Measurements from ENCODE around the gene MBNL2. TPM values are rescaled to one million over a fixed set of nuclear protein-coding genes. Genes with fewer than 3 reads are reported as not detected.

Gene MBNL2
- polyA plus RNA-seq, 1 experiment: 27.4 TPM

DNA sequence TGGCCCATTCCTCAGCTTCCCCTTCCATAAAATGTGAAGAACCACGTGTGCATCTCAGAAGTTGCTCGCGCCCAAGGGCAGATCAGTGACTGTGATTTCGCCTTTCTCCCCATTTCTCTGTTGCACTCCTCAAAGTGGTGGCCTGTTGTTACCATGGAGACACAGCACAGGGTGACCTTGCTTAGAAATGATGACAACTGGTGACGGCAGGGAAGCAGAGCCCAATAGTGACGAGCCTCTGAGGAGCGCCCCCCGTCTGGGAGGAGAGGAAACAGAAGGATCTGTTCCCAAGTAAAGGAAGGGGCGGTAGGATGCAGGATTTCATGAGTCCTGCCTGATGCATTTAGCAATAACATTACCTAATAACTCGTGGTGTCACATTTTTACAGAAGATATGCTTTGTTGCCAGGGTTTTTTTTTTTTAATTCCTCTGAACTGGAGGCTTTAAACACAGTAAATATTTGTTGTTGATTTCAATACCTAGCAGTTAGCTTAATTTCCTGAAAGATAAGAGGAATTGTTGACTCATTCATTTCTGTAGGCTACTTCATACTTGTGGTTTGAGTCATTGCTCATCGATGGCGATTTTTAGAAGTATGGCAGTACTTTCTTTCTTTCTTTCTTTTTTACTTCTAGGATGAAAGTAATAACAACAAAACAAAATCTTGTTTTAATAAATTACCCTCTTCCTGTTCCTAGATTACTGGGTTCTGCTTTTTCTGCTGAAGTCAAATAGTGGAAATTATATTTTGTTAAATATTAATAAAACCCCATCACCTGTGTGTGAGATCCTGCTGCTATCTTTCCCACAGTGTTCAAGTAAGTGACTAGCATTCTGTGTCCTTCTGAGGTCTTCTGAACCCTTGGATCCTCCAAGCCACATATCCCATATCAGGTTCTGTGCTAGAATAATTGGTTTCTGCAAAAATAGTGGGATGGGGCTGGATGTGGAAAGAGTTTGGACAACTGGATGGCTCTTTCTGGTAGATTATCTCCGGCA lies 36.0 kb downstream of the MBNL2 start:
- Histone ChIP-seq H3K4me3 (ENCODE audit: low read depth, low read length) (no peak overlapping the region), H3K36me3 (ENCODE audit: control insufficient read depth, insufficient read depth, low read length) (peaks cover 4% of the 10 kb centered on the region), H3K27me3 (ENCODE audit: control insufficient read depth, insufficient read depth, low read length) (no peaks in the 10 kb centered on the region)
- ChIA-PET POLR2A (interaction anchor here (0.6 kb wide), 1 partner anchor 111 kb away, joined by 3 read pairs; no protein-coding TSS in a partner anchor), CTCF (interaction anchor here (1.0 kb wide), 1 partner anchor 9 kb away, joined by 3 read pairs; no protein-coding TSS in a partner anchor)
- peak; percentile 68 for DNase-seq (ENCODE audit: low read depth)
- TF ChIP-seq CTCF (IDR thresholded peaks at IDR 0.05; ENCODE audit: insufficient read depth, low read depth, low read length): peak; percentile 34

DNA sequence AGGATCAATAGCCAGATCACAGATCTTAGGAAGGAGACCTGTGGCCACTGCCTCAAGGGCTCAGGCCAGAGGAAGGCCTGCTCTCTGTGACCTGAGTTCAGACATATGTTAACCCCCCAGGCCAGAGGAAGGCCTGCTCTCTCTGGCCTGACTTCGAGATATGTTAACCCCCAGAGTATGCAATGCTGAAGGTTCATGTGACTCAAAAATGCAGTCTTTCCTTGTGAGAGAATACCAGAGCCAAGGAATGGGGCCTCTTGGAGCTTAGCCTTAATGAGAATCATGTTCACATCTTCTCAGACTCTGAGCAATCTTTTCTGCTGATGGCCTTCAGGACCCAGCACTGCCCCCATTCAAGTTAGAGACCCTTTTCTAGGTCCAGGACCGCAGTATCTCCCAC lies 36.7 kb downstream of the MBNL2 start:
- no peak for TF ChIP-seq CTCF (IDR thresholded peaks at IDR 0.05; ENCODE audit: insufficient read depth, low read depth, low read length)

GRCh38 chr13:97259410-97259797 lies 37.3 kb downstream of the MBNL2 start:
- DNase-seq (ENCODE audit: low read depth): no peak
- H3K27me3 ChIP-seq (ENCODE audit: control insufficient read depth, insufficient read depth, low read length): no peaks in the 10 kb centered on the region
- H3K4me3 ChIP-seq (ENCODE audit: low read depth, low read length): no peak overlapping the region
- POLR2A ChIA-PET: interaction anchor here (0.6 kb wide), 1 partner anchor 10 kb away, joined by 3 read pairs; no protein-coding TSS in a partner anchor
- peaks cover 4% of the 10 kb centered on the region for H3K36me3 ChIP-seq (ENCODE audit: control insufficient read depth, insufficient read depth, low read length)
- CTCF ChIA-PET: interaction anchor here (1.4 to 1.7 kb wide), 2 partner anchors 10 to 37 kb away, joined by 4 to 7 read pairs; partner anchors contain the start of gene MBNL2
- no peak for TF ChIP-seq CTCF (IDR thresholded peaks at IDR 0.05; ENCODE audit: insufficient read depth, low read depth, low read length)

More for the DNA sequence above, 36.7 kb downstream of the MBNL2 start:
- Histone ChIP-seq H3K27me3 (ENCODE audit: control insufficient read depth, insufficient read depth, low read length) (no peaks in the 10 kb centered on the region), H3K4me3 (ENCODE audit: low read depth, low read length) (no peak overlapping the region), H3K36me3 (ENCODE audit: control insufficient read depth, insufficient read depth, low read length) (peaks cover 4% of the 10 kb centered on the region)
- POLR2A ChIA-PET: interaction anchor here (0.6 kb wide), 1 partner anchor 10 kb away, joined by 3 read pairs; no protein-coding TSS in a partner anchor
- no peak for DNase-seq (ENCODE audit: low read depth)
- CTCF ChIA-PET: interaction anchor here (1.7 kb wide), 1 partner anchor 10 kb away, joined by 7 read pairs; no protein-coding TSS in a partner anchor

DNA sequence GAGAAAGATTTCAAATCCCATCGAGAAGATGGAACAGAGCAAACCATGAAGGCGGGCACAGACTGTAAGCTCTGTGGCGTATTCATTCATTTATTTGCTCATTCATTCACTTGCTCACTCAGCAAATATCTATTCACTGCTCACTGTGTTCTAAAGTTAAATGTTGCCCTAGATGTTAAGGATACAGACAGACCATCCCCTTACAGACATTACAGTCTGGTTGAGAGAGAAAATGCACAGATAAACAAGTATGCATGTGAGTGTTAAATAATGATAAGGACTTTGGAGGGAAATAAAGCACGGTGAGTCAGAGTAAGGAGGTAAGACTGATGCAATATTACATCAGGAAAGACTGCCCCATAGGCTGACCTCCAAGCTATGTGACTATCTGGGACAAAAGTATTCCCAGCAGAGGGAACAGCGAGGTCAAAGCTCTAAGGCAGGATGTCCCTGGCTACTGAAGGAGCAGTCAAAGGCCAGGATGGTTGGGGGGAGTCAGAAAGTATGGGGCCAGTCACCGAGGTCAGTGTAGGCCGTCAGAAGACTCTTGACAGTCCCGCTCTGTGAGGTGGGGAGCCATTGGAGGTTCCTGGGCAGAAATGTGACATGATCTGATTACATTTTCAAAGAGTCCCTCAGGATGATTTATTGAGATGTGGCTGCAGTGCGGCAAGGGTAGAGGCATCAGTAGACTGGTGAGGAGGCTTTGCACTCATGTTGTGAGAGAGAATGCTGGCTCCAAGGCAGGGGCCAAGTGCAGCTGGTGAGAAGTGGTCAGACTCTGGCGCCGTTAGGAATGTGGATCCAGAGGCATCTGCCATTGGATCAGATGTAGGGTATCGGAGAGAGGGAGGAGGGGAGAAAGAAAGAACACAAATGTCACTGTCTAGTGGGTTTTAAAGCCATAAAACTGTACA lies 37.9 kb downstream of the MBNL2 start:
- ChIA-PET CTCF (interaction anchor here (1.4 to 1.7 kb wide), 2 partner anchors 9 to 38 kb away, joined by 4 to 7 read pairs; partner anchors contain the start of gene MBNL2), POLR2A (no interaction called here)
- no peak for DNase-seq (ENCODE audit: low read depth)
- Histone ChIP-seq H3K27me3 (ENCODE audit: control insufficient read depth, insufficient read depth, low read length) (no peaks in the 10 kb centered on the region), H3K4me3 (ENCODE audit: low read depth, low read length) (no peak overlapping the region), H3K36me3 (ENCODE audit: control insufficient read depth, insufficient read depth, low read length) (peaks cover 4% of the 10 kb centered on the region)
- no peak for TF ChIP-seq CTCF (IDR thresholded peaks at IDR 0.05; ENCODE audit: insufficient read depth, low read depth, low read length)
